Gastrocnemius medialis (tissue), 4 donors: ENCODE data around the gene ITPRIP. TPM values are rescaled to one million over a fixed set of nuclear protein-coding genes. Genes with fewer than 3 reads are reported as not detected.

Source experiments
- ATAC-seq, 2 donors: fragments of 150-250 bp; one replicate each; pipeline ENCODE4 v1.9.1; 2016
- DNase-seq, 2 donors: peaks; one replicate each; pipeline ENCODE4 v3.0.0-alpha.2; 2019
- H3K27ac ChIP-seq, 4 donors: fragments of 200-600 bp; sonication (generic); 1 replicate in 1 of 4; 2 replicates in 3 of 4; pipeline ENCODE4 v1.5.1; 2016 to 2018; ENCODE audit warnings: mild to moderate bottlenecking in 2 of 4, moderate library complexity in 1 of 4
- H3K27me3 ChIP-seq, 3 donors: fragments of 200-600 bp; sonication (generic) in 2 of 3; 1 replicate in 1 of 3; 2 replicates in 2 of 3; pipeline versions ENCODE4 v1.5.1 to v1.6.0; 2016 to 2019; ENCODE audit warnings: mild to moderate bottlenecking in 1 of 3, moderate library complexity in 1 of 3
- H3K36me3 ChIP-seq, 2 donors: fragments of 200-600 bp; sonication (generic) in 1 of 2; one replicate each; pipeline ENCODE4 v1.5.1; 2017 to 2018
- H3K4me1 ChIP-seq, 2 donors: fragments of 200-600 bp; sonication (generic) in 1 of 2; one replicate each; pipeline ENCODE4 v1.5.1; 2016 to 2017; ENCODE audit warnings: mild to moderate bottlenecking in 2 of 2
- H3K4me3 ChIP-seq, 4 donors: fragments of 200-600 bp; sonication (generic) in 3 of 4; 1 replicate in 1 of 4; 2 replicates in 3 of 4; pipeline ENCODE4 v1.5.1; 2016 to 2019; ENCODE audit warnings: mild to moderate bottlenecking in 2 of 4
- H3K9me3 ChIP-seq, 3 donors: fragments of 200-600 bp; sonication (generic) in 2 of 3; 1 replicate in 1 of 3; 2 replicates in 2 of 3; pipeline ENCODE4 v1.5.1; 2016 to 2019
- CTCF ChIP-seq, 5 experiments: fragments of 450-650 bp in 3 of 5; fragments of 200-600 bp in 2 of 5; sonication (generic) in 2 of 5; IDR thresholded peaks in 4 of 5; conservative IDR thresholded peaks in 1 of 5; 1 replicate in 4 of 5; 2 replicates in 1 of 5; pipeline ENCODE4 v1.5.1; 2016 to 2019; ENCODE audit warnings: antibody characterized with exemption in 5 of 5, mild to moderate bottlenecking in 3 of 5, moderate library complexity in 3 of 5
- POLR2A ChIP-seq, 2 donors: fragments of 450-650 bp; IDR thresholded peaks; one replicate each; pipeline ENCODE4 v1.6.1; 2017; ENCODE audit warnings: antibody characterized with exemption in 2 of 2, mild to moderate bottlenecking in 2 of 2, moderate library complexity in 2 of 2
- in situ Hi-C, 4 donors: fragments of 200-750 bp; cut with MboI; loops; one replicate each; pipeline versions ENCODE4 v1.15.0 to v1.8.0; 2017; ENCODE audit warnings: low sequenced_read_pairs in 4 of 4
- intact Hi-C: fragments of 100-400 bp; cut with DNase I; formaldehyde crosslinking; loops from one replicate; pipeline ENCODE4 v1.15.1; 2023; ENCODE audit warnings: low total_unique reads
- total RNA-seq, 4 donors: library from RNA; depleted of rRNA; stranded (reverse); fragments of >200 nt; gene quantifications; one replicate each; pipeline versions ENCODE4 v1.1.0 to v1.2.3, GENCODE V29; 2016

The ITPRIP gene
- total RNA-seq, 4 donors from 2014 or later: 5.0 to 19.9 (median 7.9) TPM

GRCh38 chr10:104322416-104322782 lies 15.9 kb downstream of the ITPRIP start:
- no peak for TF ChIP-seq POLR2A (IDR thresholded peaks at IDR 0.05)
- no peak for TF ChIP-seq CTCF (IDR thresholded peaks at IDR 0.05 in 4 of 5, conservative IDR thresholded peaks at IDR 0.05 in 1 of 5)
- peak in 1 of 2 donors; percentile 22 for ATAC-seq
- no peak for DNase-seq
- Histone ChIP-seq H3K9me3 (no peaks in the 10 kb centered on the region), H3K36me3 (no peaks in the 10 kb centered on the region), H3K27me3 (no peaks in the 10 kb centered on the region), H3K4me1 (peaks cover 74 to 75% of the 10 kb centered on the region in 2 donors), H3K4me3 (no peak overlapping the region), H3K27ac (peak overlapping the region; percentile 46 to 61 (median 54))
- in situ Hi-C loops (no loop called here), intact Hi-C loops (no loop called here)

GRCh38 chr10:104321725-104322415 lies 16.4 kb downstream of the ITPRIP start:
- no peak overlapping the region for H3K4me3 ChIP-seq
- H3K36me3 ChIP-seq: no peaks in the 10 kb centered on the region
- in situ Hi-C loops: no loop called here
- intact Hi-C loops: no loop called here
- H3K27ac ChIP-seq: peak overlapping the region; percentile 46 to 61 (median 54)
- DNase-seq (no peak), ATAC-seq (no peak)
- no peak for TF ChIP-seq POLR2A (IDR thresholded peaks at IDR 0.05)
- TF ChIP-seq CTCF (IDR thresholded peaks at IDR 0.05 in 4 of 5, conservative IDR thresholded peaks at IDR 0.05 in 1 of 5): no peak
- no peaks in the 10 kb centered on the region for H3K27me3 ChIP-seq
- H3K9me3 ChIP-seq: no peaks in the 10 kb centered on the region
- H3K4me1 ChIP-seq: peaks cover 75 to 77% of the 10 kb centered on the region in 2 donors

GRCh38 chr10:104321226-104321625 lies 17.0 kb downstream of the ITPRIP start:
- no peak for DNase-seq

GRCh38 chr10:104318810-104319741 lies 19.2 kb downstream of the ITPRIP start:
- Histone ChIP-seq H3K27ac (peak overlapping the region; percentile 35 to 55 (median 41)), H3K27me3 (no peaks in the 10 kb centered on the region), H3K4me1 (peaks cover 57 to 68% of the 10 kb centered on the region in 2 donors), H3K36me3 (peaks cover 0 to 16% of the 10 kb centered on the region in 2 donors), H3K9me3 (no peaks in the 10 kb centered on the region), H3K4me3 (no peak overlapping the region)
- in situ Hi-C loops (no loop called here), intact Hi-C loops (no loop called here)
- ATAC-seq (peak; percentile 28 to 64), DNase-seq (peak in 1 of 2 donors; percentile 35)
- TF ChIP-seq POLR2A (IDR thresholded peaks at IDR 0.05) (no peak), CTCF (IDR thresholded peaks at IDR 0.05 in 4 of 5, conservative IDR thresholded peaks at IDR 0.05 in 1 of 5) (no peak)

More at GRCh38 chr10:104321226-104321625, 17.0 kb downstream of the ITPRIP start:
- TF ChIP-seq CTCF (IDR thresholded peaks at IDR 0.05 in 4 of 5, conservative IDR thresholded peaks at IDR 0.05 in 1 of 5): no peak
- no peak for TF ChIP-seq POLR2A (IDR thresholded peaks at IDR 0.05)
- H3K4me3 ChIP-seq: no peak overlapping the region
- no peaks in the 10 kb centered on the region for H3K36me3 ChIP-seq
- H3K27me3 ChIP-seq: no peaks in the 10 kb centered on the region
- H3K9me3 ChIP-seq: no peaks in the 10 kb centered on the region
- peaks cover 71 to 77% of the 10 kb centered on the region in 2 donors for H3K4me1 ChIP-seq
- intact Hi-C loops (no loop called here), in situ Hi-C loops (no loop called here)
- ATAC-seq: no peak
- peak overlapping the region in 3 of 4 donors; percentile 5 to 61 (median 61) for H3K27ac ChIP-seq
